Measurements from ENCODE around the gene GSK3A. TPM values are rescaled to one million over a fixed set of nuclear protein-coding genes. Genes with fewer than 3 reads are reported as not detected.

Gene GSK3A
- total RNA-seq, 1 experiment from 2014 or later, result 46.0 TPM

GRCh38 chr19:42235181-42235580 is 7.2 kb downstream of the GSK3A start:
- intact Hi-C loops (cut with micrococcal nuclease; ENCODE audit: unreplicated experiment) (no loop called here), in situ Hi-C loops (cut with HindIII; ENCODE audit: low pct_unique_long_range_greater_than_20kb, low sequenced_read_pairs) (no loop called here)
- Histone ChIP-seq H3K4me3 (ENCODE audit: low read depth in 2 of 2, low read length in 2 of 2) (no peak overlapping the region), H3K27ac (ENCODE audit: low read length) (no peak overlapping the region), H3K4me1 (ENCODE audit: control insufficient read depth, insufficient read depth, low read length) (no peaks in the 10 kb centered on the region; the same call in 1 of the 2 replicates), H3K36me3 (ENCODE audit: control insufficient read depth, insufficient read depth, low read length) (0 out of 2 replicates have a peak, but pooled peaks cover 3% of the 10 kb centered on the region), H3K9me3 (ENCODE audit: control insufficient read depth, insufficient read depth, low read depth, low read length) (no peaks in the 10 kb centered on the region), H3K27me3 (ENCODE audit: control insufficient read depth, insufficient read depth, low read length) (no peaks in the 10 kb centered on the region)
- no peak for DNase-seq (ENCODE audit: low read depth, low spot score)
- no peak for TF ChIP-seq CTCF (IDR thresholded peaks at IDR 0.05)
- TF ChIP-seq SIN3A (IDR thresholded peaks at IDR 0.05; ENCODE audit: borderline replicate concordance, insufficient read depth, low read depth, low read length), result no peak
- TF ChIP-seq POLR2AphosphoS5 (IDR thresholded peaks at IDR 0.05; ENCODE audit: low read depth, low read length), result no peak
- TF ChIP-seq REST (IDR thresholded peaks at IDR 0.05; ENCODE audit: insufficient read depth in 1 of 2, low read depth in 2 of 2, low read length in 1 of 2), result no peak
- no peak for TF ChIP-seq TCF7L2 (IDR thresholded peaks at IDR 0.05; ENCODE audit: low read depth, low read length)
- no TSS peak for BruUV-seq (replicated peaks)
- ATAC-seq, result no peak; the same call in 1 of the 2 replicates
- ChIA-PET CTCF (no interaction called here), POLR2A (no interaction called here)

- DNase-seq (ENCODE audit: low read depth, low spot score) (no peak), ATAC-seq (no peak)
- Histone ChIP-seq H3K4me3 (ENCODE audit: low read depth in 2 of 2, low read length in 2 of 2) (no peak overlapping the region), H3K4me1 (ENCODE audit: control insufficient read depth, insufficient read depth, low read length) (peaks cover 7% of the 10 kb centered on the region; the same call in 1 of the 2 replicates), H3K36me3 (ENCODE audit: control insufficient read depth, insufficient read depth, low read length) (0 out of 2 replicates have a peak, but pooled peaks cover 5% of the 10 kb centered on the region), H3K27me3 (ENCODE audit: control insufficient read depth, insufficient read depth, low read length) (no peaks in the 10 kb centered on the region), H3K27ac (ENCODE audit: low read length) (no peak overlapping the region), H3K9me3 (ENCODE audit: control insufficient read depth, insufficient read depth, low read depth, low read length) (no peaks in the 10 kb centered on the region)
- BruUV-seq (replicated peaks), result no TSS peak
- ChIA-PET POLR2A (no interaction called here), CTCF (no interaction called here)
- no peak for TF ChIP-seq TCF7L2 (IDR thresholded peaks at IDR 0.05; ENCODE audit: low read depth, low read length)
- in situ Hi-C loops (cut with HindIII; ENCODE audit: low pct_unique_long_range_greater_than_20kb, low sequenced_read_pairs), result no loop called here
- intact Hi-C loops (cut with micrococcal nuclease; ENCODE audit: unreplicated experiment), result no loop called here
Measured at GRCh38 chr19:42234364-42234763, 8.0 kb downstream of the GSK3A start.

- POLR2A ChIA-PET, result no interaction called here
- ATAC-seq, result no peak
- H3K4me1 ChIP-seq (ENCODE audit: control insufficient read depth, insufficient read depth, low read length), result peaks cover 8% of the 10 kb centered on the region; the same call in 1 of the 2 replicates
- H3K9me3 ChIP-seq (ENCODE audit: control insufficient read depth, insufficient read depth, low read depth, low read length), result no peaks in the 10 kb centered on the region
- CTCF ChIA-PET, result interaction anchor here (0.6 kb wide), 1 partner anchor 119 kb away, joined by 4 read pairs; no protein-coding TSS in a partner anchor
- no peak for TF ChIP-seq CTCF (IDR thresholded peaks at IDR 0.05)
- no peak for TF ChIP-seq POLR2AphosphoS5 (IDR thresholded peaks at IDR 0.05; ENCODE audit: low read depth, low read length)
- DNase-seq (ENCODE audit: low read depth, low spot score), result no peak
- no peak overlapping the region for H3K27ac ChIP-seq (ENCODE audit: low read length)
- 0 out of 2 replicates have a peak, but pooled peaks cover 5% of the 10 kb centered on the region for H3K36me3 ChIP-seq (ENCODE audit: control insufficient read depth, insufficient read depth, low read length)
- intact Hi-C loops (cut with micrococcal nuclease; ENCODE audit: unreplicated experiment) (no loop called here), in situ Hi-C loops (cut with HindIII; ENCODE audit: low pct_unique_long_range_greater_than_20kb, low sequenced_read_pairs) (no loop called here)
- no peaks in the 10 kb centered on the region for H3K27me3 ChIP-seq (ENCODE audit: control insufficient read depth, insufficient read depth, low read length)
- BruUV-seq (replicated peaks), result no TSS peak
- H3K4me3 ChIP-seq (ENCODE audit: low read depth in 2 of 2, low read length in 2 of 2), result no peak overlapping the region
Measured at GRCh38 chr19:42233678-42234292, 8.6 kb downstream of the GSK3A start.

All from Panc1 (cell line).